GM12878 (cell line): ENCODE results near the gene SMIM35. TPM values are rescaled to one million over a fixed set of nuclear protein-coding genes. Genes with fewer than 3 reads are reported as not detected.

ENCODE experiments used
- ATAC-seq: fragments of 200-7000 bp; cut with Tn5 transposase; 3 replicates; pipeline ENCODE4 v1.9.1; 2020; ENCODE audit warnings: mild to moderate bottlenecking, moderate library complexity
- BruUV-seq: library from RNA; stranded (reverse); fragments of 400-500 nt; replicated peaks from 2 replicates; lab custom pipeline; 2021; lab: Mats Ljungman, UMichigan
- CTCF ChIA-PET: fragments of 300-600 bp; sonication (Branson Sonifier 250); formaldehyde crosslinking; extraction: SDS; loops from one replicate; lab custom pipeline; 2021; ENCODE audit warnings: inconsistent platforms; lab: Yijun Ruan, JAX
- POLR2A ChIA-PET: fragments of 350-600 bp; formaldehyde crosslinking; extraction: SDS; loops from one replicate; lab custom pipeline; 2021; ENCODE audit warnings: inconsistent platforms; lab: Charles Lee
- RAD21 ChIA-PET: fragments of 300-600 bp; sonication (Branson Sonifier 250); formaldehyde crosslinking; loops from one replicate; lab custom pipeline; 2023; ENCODE audit warnings: antibody characterized with exemption; ENCODE audit not compliant: unreplicated experiment; lab: Charles Lee
- SMC1A ChIA-PET: fragments of 300-600 bp; sonication (Branson Sonifier 250); formaldehyde crosslinking; loops from one replicate; lab custom pipeline; 2023; ENCODE audit not compliant: unreplicated experiment, uncharacterized antibody; lab: Charles Lee
- DNase-seq: peaks from one replicate; pipeline ENCODE4 v3.0.0-alpha.2; 2011; ENCODE audit warnings: low read depth, low spot score
- FAIRE-seq: peaks from 3 replicates; lab custom pipeline; 2011; peaks lifted over from hg19 to GRCh38; lab: Jason Lieb, UNC
- H2AFZ ChIP-seq: 2 replicates; pipeline ENCODE4 v1.6.0; 2011; ENCODE audit warnings: low read depth, low read length, control low read depth; ENCODE audit not compliant: control insufficient read depth
- H3K27ac ChIP-seq: 2 replicates; pipeline ENCODE4 v1.5.1; 2011; ENCODE audit warnings: control low read depth; ENCODE audit not compliant: control insufficient read depth, insufficient read depth
- H3K27me3 ChIP-seq, 2 experiments: replicated peaks in 1 of 2; 2 replicates each; pipeline versions ENCODE4 v1.6.0 to v1.6.1; 2011; ENCODE audit warnings: low read length in 1 of 2; ENCODE audit not compliant: control insufficient read depth in 2 of 2, insufficient read depth in 2 of 2
- H3K36me3 ChIP-seq, 2 experiments: 2 replicates each; pipeline ENCODE4 v1.5.1; 2011; ENCODE audit warnings: low read length in 1 of 2; ENCODE audit not compliant: control insufficient read depth in 2 of 2, insufficient read depth in 2 of 2
- H3K4me1 ChIP-seq: 2 replicates; pipeline ENCODE4 v1.6.1; 2011; ENCODE audit warnings: mild to moderate bottlenecking, low read length, moderate library complexity, mixed read lengths; ENCODE audit not compliant: control insufficient read depth, insufficient read depth
- H3K4me2 ChIP-seq: 2 replicates; pipeline ENCODE4 v1.6.0; 2011; ENCODE audit warnings: control low read depth; ENCODE audit not compliant: control insufficient read depth, insufficient read depth
- H3K4me3 ChIP-seq: fragments of 200-600 bp; sonication (generic); 2 replicates; pipeline ENCODE4 v1.5.1; 2016
- H3K79me2 ChIP-seq: 2 replicates; pipeline ENCODE4 v1.6.0; 2011; ENCODE audit warnings: low read length; ENCODE audit not compliant: control insufficient read depth, insufficient read depth
- H3K9ac ChIP-seq: 2 replicates; pipeline ENCODE4 v1.8.0; 2011; ENCODE audit warnings: low read length, control low read depth, mixed read lengths; ENCODE audit not compliant: control insufficient read depth, insufficient read depth
- H3K9me3 ChIP-seq: replicated peaks from 3 replicates; pipeline ENCODE4 v1.5.1; 2011; ENCODE audit warnings: mild to moderate bottlenecking, low read length; ENCODE audit not compliant: control insufficient read depth, insufficient read depth
- H4K20me1 ChIP-seq: 2 replicates; pipeline ENCODE4 v1.6.0; 2011; ENCODE audit not compliant: control insufficient read depth, insufficient read depth
- CEBPB ChIP-seq, 2 experiments: fragments of 150-350 bp in 1 of 2; IDR thresholded peaks; 2 replicates each; pipeline ENCODE4 v1.6.1; 2012 to 2014; ENCODE audit warnings: low read depth in 2 of 2, low read length in 2 of 2, borderline replicate concordance in 1 of 2, inconsistent platforms in 1 of 2
- FOS ChIP-seq: IDR thresholded peaks from 3 replicates; pipeline ENCODE4 v1.6.1; 2011; ENCODE audit warnings: borderline replicate concordance; ENCODE audit not compliant: insufficient read length; ENCODE audit errors: extremely low read depth
- MXI1 ChIP-seq: fragments of 150-350 bp; IDR thresholded peaks from 2 replicates; pipeline ENCODE4 v1.6.1; 2011; ENCODE audit warnings: low read depth, mild to moderate bottlenecking, inconsistent platforms, low read length, improper control_type of control experiment
- NR2F1 ChIP-seq: fragments of 450-650 bp; conservative IDR thresholded peaks from 2 replicates; pipeline ENCODE4 v1.6.1; 2017; ENCODE audit warnings: mild to moderate bottlenecking
- NRF1 ChIP-seq: conservative IDR thresholded peaks from 2 replicates; pipeline ENCODE4 v1.6.1; 2011; ENCODE audit warnings: mild to moderate bottlenecking, low read depth, low read length, improper control_type of control experiment
- SMAD1 ChIP-seq: fragments of 450-650 bp; IDR thresholded peaks from 2 replicates; pipeline ENCODE4 v1.6.1; 2018; ENCODE audit warnings: mild to moderate bottlenecking, low read depth; ENCODE audit not compliant: partially characterized antibody
- ZNF207 ChIP-seq: fragments of 450-650 bp; IDR thresholded peaks from 2 replicates; pipeline ENCODE4 v1.6.1; 2014; ENCODE audit warnings: antibody characterized with exemption, mild to moderate bottlenecking, borderline replicate concordance
- WGBS: methylation state at CpG from one replicate; pipeline ENCODE4 v1.1.6; 2016; ENCODE audit warnings: low lambda C conversion rate; ENCODE audit not compliant: insufficient replicate concordance, insufficient coverage; ENCODE audit errors: missing lambda C conversion rate; 5-methylcytosine and 5-hydroxymethylcytosine counted together
- in situ Hi-C: fragments of 300-500 bp; cut with MboI; formaldehyde crosslinking; loops from 9 replicates; pipeline ENCODE4 v1.14.3; 2018; ENCODE audit warnings: mixed read lengths
- intact Hi-C: fragments of 100-400 bp; cut with micrococcal nuclease; formaldehyde crosslinking; loops from one replicate; pipeline ENCODE4 v1.14.2; 2022; ENCODE audit not compliant: unreplicated experiment
- polyA plus RNA-seq, 11 experiments: library from polyadenylated mRNA; depleted of rRNA in 4 of 11; unstranded in 6 of 11; stranded (reverse) in 5 of 11; fragments of >200 nt; fragmentation: Nextera tagmentation in 4 of 11; fragmentation: Illumina TruSeq in 1 of 11; extraction: Ambion mirVana in 4 of 11; extraction: Trizol in 1 of 11; gene quantifications; 1 replicate in 1 of 11; 2 replicates in 10 of 11; pipeline versions ENCODE4 v1.2.1 to v1.2.3, GENCODE V29; 2011 to 2016; ENCODE audit warnings: inconsistent platforms in 2 of 11, missing spikeins in 2 of 11, low read depth in 1 of 11
- total RNA-seq, 4 experiments: library from RNA; depleted of rRNA in 3 of 4; stranded (reverse); fragments of >200 nt in 3 of 4; fragmentation: Illumina TruSeq in 1 of 4; extraction: Trizol in 1 of 4; gene quantifications; 2 replicates each; pipeline versions ENCODE4 v1.2.1 to v1.2.3, GENCODE V29; 2013 to 2021

Gene SMIM35
- total and polyA plus RNA-seq, 10 of the 15 experiments (the other 5 are each of a cell fraction or from before 2014, with no cell fraction given), result 0.02 to 1.1 (median 0.05) TPM; not detected in 5

DNA sequence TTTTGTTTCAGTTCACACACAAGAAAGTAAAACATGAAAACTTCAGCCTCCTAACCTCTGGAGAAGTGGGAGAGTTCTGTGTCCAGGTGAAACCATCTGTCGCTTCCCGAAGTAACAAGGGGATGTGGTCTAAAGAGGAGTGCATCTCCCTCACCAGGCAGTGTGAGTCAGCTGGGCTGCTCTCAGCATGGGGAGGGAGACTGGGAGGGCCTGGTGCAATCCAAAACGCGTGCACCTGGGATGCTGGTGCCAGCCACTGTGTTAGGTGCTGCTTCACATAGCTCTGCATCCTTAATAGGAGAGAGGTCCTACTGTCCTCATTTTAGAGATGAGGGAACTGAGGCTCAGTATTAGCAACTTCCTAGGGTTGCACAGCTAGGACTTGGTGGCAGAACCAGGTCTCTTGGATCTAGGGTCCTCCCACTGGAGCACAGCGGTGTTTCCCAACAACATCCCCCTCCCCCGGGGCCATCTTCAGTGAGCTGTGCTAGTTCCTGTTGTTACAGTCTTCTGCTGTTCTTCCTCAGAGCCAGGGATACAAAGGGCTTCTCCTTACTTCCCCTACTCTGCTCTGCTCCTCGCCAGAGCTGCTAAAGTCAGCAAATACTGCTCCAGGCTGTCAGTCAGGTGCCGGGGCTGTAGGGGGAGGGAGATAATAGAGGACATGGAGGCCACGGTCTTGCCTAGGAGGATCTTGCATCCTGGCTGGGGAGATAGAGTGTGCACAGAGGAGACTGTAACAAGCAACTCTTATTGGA, 92.6 kb downstream of the SMIM35 start:
- H3K9ac ChIP-seq, result no peak overlapping the region
- H3K27me3 ChIP-seq, result no peaks in the 10 kb centered on the region
- H3K4me1 ChIP-seq, result peaks cover 33% of the 10 kb centered on the region
- H2AFZ ChIP-seq, result no peak overlapping the region
- H3K4me3 ChIP-seq, result no peak overlapping the region
- H3K79me2 ChIP-seq, result peaks cover 2% of the 10 kb centered on the region; the same call in 1 of the 2 replicates
- in situ Hi-C loops, result no loop called here
- no peak overlapping the region for H3K27ac ChIP-seq
- CTCF ChIA-PET, result interaction anchor here (0.7 to 2.4 kb wide), 3 partner anchors 14 to 47 kb away, joined by 3 to 7 read pairs (median 3); no protein-coding TSS in a partner anchor
- RAD21 ChIA-PET, result interaction anchor here (1.1 to 1.6 kb wide), 2 partner anchors 58 to 150 kb away, joined by 3 read pairs; no protein-coding TSS in a partner anchor
- H3K4me2 ChIP-seq, result no peak overlapping the region
- 94% methylated on average over 9 of the region's 9 CpGs for WGBS
- ATAC-seq, result no peak
- H3K9me3 ChIP-seq, result peaks cover 2% of the 10 kb centered on the region; the same call in 2 of the 3 replicates
- POLR2A ChIA-PET, result interaction anchor here (0.6 to 9.7 kb wide), 2 partner anchors 7 to 93 kb away, joined by 3 to 110 read pairs; partner anchors contain the start of gene IL10RA
- DNase-seq, result no peak
- no TSS peak for BruUV-seq
- H4K20me1 ChIP-seq, result no peaks in the 10 kb centered on the region
- peaks cover 16 to 22% of the 10 kb centered on the region in 2 experiments for H3K36me3 ChIP-seq
- SMC1A ChIA-PET, result interaction anchor here (1.0 to 16.8 kb wide), 6 partner anchors 11 to 59 kb away, joined by 3 to 280 read pairs (median 6); no protein-coding TSS in a partner anchor
- TF ChIP-seq ZNF207 (no peak), MXI1 (no peak), NRF1 (no peak), SMAD1 (no peak), FOS (no peak), NR2F1 (no peak), CEBPB (IDR thresholded peaks at IDR 0.05; ENCODE audit: borderline replicate concordance in 1 of 2, low read depth in 2 of 2, low read length in 2 of 2) (no peak)
- intact Hi-C loops, result no loop called here
- FAIRE-seq, result no peak
